ENCODE results near the gene ANKDD1B. TPM values are rescaled to one million over a fixed set of nuclear protein-coding genes. Genes with fewer than 3 reads are reported as not detected.

Gene ANKDD1B
- total and polyA plus RNA-seq, 2 of the 8 experiments (the other 6 are each of a cell fraction or from before 2014, with no cell fraction given), result 0.08 to 0.22 TPM

GRCh38 chr5:75666801-75667200 is 55.5 kb downstream of the ANKDD1B start (continued):
- TF ChIP-seq CHD7 (IDR thresholded peaks at IDR 0.05; ENCODE audit: insufficient replicate concordance, low read length) (no peak), CTCF (IDR thresholded peaks at IDR 0.05; ENCODE audit: control extremely low read depth in 1 of 3, insufficient read depth in 1 of 3, low read depth in 1 of 3, low read length in 3 of 3) (peak in 2 of 3 experiments; percentile 7 to 29; a peak in 1 of 4 replicates), POLR2A (IDR thresholded peaks at IDR 0.05; ENCODE audit: control extremely low read depth in 1 of 2, low read depth in 2 of 2, low read length in 2 of 2) (no peak), TBP (IDR thresholded peaks at IDR 0.05; ENCODE audit: low read depth, low read length) (no peak), RAD21 (IDR thresholded peaks at IDR 0.05 in 1 of 2, conservative IDR thresholded peaks at IDR 0.05 in 1 of 2; ENCODE audit: low read depth in 2 of 2, low read length in 2 of 2) (peak; percentile 34 to 54), NANOG (IDR thresholded peaks at IDR 0.05; ENCODE audit: insufficient read depth, low read depth, low read length, poor library complexity, severe bottlenecking) (no peak), CEBPB (IDR thresholded peaks at IDR 0.05; ENCODE audit: low read depth, low read length) (no peak), POLR2AphosphoS5 (IDR thresholded peaks at IDR 0.05; ENCODE audit: low read depth, low read length) (no peak), NRF1 (IDR thresholded peaks at IDR 0.05; ENCODE audit: low read depth, low read length) (no peak)

All from H1 (cell line).